ENCODE measurements around the gene LCOR. TPM values are rescaled to one million over a fixed set of nuclear protein-coding genes. Genes with fewer than 3 reads are reported as not detected.
A peak's percentile ranks its signal among the peaks of the same experiment; 100 is the strongest.
"Not testable (repeated sequence)": the region's sequence is repeated elsewhere in the genome, so short reads cannot be mapped to it uniquely, and the experiment has no call there.

Gene LCOR
- total RNA-seq = 31.3 TPM

- peak; percentile 88 for DNase-seq
Observed at GRCh38 chr10:96831867-96832720, at the start of gene LCOR. TSS of gene LCOR (plus strand) at chr10:96832298. CDS start at chr10:96949058, 116,760 bp downstream.

- DNase-seq = no peak
Observed at GRCh38 chr10:96784253-96784652, 47.8 kb upstream of the LCOR start.

- no peak for DNase-seq
Observed at GRCh38 chr10:96789571-96790108, 42.5 kb upstream of the LCOR start.

GRCh38 chr10:96791902-96792301 lies 40.2 kb upstream of the LCOR start:
- no peak for DNase-seq

- DNase-seq = no peak
Observed at GRCh38 chr10:96794836-96795733, 37.0 kb upstream of the LCOR start.

GRCh38 chr10:96797485-96797884 lies 34.6 kb upstream of the LCOR start:
- no peak for DNase-seq

GRCh38 chr10:96803288-96803664 lies 28.8 kb upstream of the LCOR start:
- no peak for DNase-seq

GRCh38 chr10:96814264-96814663 lies 17.8 kb upstream of the LCOR start:
- DNase-seq = no peak

GRCh38 chr10:96818971-96819370 lies 13.1 kb upstream of the LCOR start:
- DNase-seq = not testable (repeated sequence)

GRCh38 chr10:96820765-96821164 lies 11.3 kb upstream of the LCOR start:
- no peak for DNase-seq

- DNase-seq = no peak
Observed at GRCh38 chr10:96826438-96826837, 5.7 kb upstream of the LCOR start.

- DNase-seq = no peak
Observed at GRCh38 chr10:96828609-96829008, 3.5 kb upstream of the LCOR start.

GRCh38 chr10:96829029-96829773 lies 2.9 kb upstream of the LCOR start:
- no peak for DNase-seq

GRCh38 chr10:96830511-96831199 lies 1.4 kb upstream of the LCOR start:
- peak; percentile 20 for DNase-seq

- DNase-seq = peak; percentile 65
Observed at GRCh38 chr10:96831200-96831866, 765 bp upstream of the LCOR start.

GRCh38 chr10:96832721-96833219 lies 672 bp downstream of the LCOR start:
- peak; percentile 80 for DNase-seq

GRCh38 chr10:96833220-96834001 lies 1.3 kb downstream of the LCOR start:
- no peak for DNase-seq

- no peak for DNase-seq
Observed at GRCh38 chr10:96834120-96834519, 2.0 kb downstream of the LCOR start.

GRCh38 chr10:96835899-96836298 lies 3.8 kb downstream of the LCOR start:
- DNase-seq = no peak

GRCh38 chr10:96838529-96838928 lies 6.4 kb downstream of the LCOR start:
- DNase-seq = no peak

Data from skin of body (tissue), 2 donors.